ENCODE measurements around the gene FXYD4.
"Not testable (repeated sequence)": the region's sequence is repeated elsewhere in the genome, so short reads cannot be mapped to it uniquely, and the experiment has no call there.

The FXYD4 gene

DNA sequence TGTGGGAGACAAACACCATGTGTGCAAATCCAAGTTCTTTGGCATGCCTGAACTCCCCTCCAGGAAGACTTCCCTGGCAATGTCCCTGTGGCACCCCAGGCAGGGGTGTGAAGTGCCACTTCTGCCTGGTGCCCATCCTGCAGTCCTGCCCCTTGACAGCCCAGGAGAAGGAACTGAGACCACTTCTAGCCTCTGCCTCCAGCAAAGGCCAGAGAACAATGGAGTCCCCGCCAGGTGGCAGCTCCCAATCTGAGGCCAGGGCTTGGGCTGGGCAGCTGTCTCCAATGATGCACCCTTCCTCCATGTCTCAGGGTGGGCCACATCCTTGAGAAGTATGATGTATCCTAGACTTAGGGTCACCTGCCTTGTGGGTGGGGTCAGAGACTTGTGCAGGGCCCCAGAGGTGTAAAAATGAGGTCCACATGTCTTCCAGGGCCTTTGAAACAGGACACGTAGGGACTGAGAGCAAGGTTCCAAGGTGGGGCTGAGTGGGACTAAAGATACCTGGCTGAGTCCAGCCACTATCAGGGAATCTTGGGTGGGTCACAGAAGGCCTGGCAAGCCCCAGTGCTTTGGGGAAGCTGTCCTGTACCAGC is 5.5 kb downstream of the FXYD4 start:
- DNase-seq, result no peak

- DNase-seq, result no peak
These were observed 6.0 kb downstream of the FXYD4 start for GRCh38 chr10:43377424-43377883.

- DNase-seq, result no peak
These were observed 9.3 kb downstream of the FXYD4 start for GRCh38 chr10:43380610-43381222.

DNA sequence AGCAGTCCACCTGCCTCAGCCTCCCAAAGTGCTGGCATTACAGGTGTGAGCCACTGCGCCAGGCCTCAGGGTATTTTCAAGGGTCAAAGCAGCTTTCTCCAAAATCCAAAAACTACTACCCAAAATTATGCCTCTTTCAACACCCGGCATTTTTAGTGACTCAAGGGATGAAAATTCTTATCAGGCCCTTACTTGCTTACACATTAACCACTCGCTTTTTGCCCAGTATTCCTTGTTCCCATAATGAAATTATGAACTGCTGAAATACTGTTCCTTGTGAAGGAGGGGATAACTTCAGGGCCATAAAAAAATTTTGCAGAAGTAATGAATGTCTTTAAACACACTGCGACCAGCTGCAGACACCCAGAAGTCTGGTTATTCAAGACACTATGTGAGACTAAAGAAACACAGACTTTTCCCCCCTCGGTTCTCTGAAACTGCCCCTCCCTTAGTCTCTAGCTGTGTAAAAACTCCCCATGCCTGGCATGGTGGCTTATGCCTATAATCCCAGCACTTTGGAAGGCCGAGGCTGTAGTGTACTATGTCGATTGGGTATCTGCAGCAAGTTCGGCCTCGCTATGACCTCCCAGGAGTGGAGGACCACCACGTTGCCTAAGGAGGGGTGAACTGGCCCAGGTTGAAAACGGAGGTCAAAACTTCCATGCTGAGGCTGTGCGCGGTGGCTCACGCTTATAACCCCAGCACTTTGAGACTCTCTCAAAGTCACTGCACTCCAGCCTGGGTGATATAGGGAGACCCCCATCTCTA is 12.0 kb downstream of the FXYD4 start:
- DNase-seq, result no peak

GRCh38 chr10:43384252-43385221 is 13.1 kb downstream of the FXYD4 start:
- no peak for DNase-seq

DNA sequence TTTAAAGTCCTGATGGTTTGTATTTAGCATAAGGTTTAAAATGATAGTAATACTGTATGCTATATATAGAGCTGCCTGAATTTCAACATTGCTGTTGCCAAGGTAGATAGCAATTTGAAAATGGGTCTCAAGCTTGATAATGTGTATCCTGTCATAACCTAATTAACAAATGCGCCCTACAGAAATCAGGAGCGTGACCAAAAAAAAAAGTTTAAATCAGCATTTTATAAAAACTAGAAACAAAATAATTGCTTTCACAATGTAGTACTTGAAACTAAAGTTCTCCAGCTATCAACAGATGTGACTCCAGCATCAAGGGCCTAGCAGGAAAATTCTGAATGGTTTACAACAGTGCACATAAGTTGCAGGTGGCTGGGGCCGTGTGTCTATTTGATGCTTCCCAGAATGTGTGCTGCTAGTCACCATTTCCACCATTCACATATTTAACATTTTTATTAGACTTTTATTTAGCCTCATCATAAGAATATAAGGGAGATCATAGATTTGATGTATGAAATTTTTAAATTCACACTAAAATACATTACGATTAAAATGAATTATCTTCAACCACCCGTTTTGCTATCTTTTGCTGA is 14.1 kb downstream of the FXYD4 start:
- no peak for DNase-seq

DNA sequence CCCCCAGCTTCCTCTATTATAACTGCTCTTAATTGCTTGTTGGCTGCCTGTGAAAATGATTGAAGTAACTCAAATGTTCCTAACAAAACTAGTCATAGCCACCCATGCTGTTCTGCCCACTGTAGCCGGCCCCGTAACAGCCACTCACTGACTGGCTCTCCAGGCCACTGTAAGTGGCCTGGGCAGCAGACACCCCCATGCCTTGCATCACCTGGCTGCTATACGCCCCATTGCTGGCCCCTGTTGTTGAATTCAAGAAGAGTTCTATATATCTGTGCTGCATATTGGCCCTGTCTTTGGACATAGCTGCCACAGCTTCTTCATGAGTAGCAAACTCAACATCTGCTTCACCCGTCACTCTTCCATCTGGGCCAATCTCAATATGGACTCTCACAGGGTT is 15.1 kb downstream of the FXYD4 start:
- DNase-seq, result no peak

GRCh38 chr10:43386981-43387677 is 15.7 kb downstream of the FXYD4 start:
- DNase-seq, result no peak

DNA sequence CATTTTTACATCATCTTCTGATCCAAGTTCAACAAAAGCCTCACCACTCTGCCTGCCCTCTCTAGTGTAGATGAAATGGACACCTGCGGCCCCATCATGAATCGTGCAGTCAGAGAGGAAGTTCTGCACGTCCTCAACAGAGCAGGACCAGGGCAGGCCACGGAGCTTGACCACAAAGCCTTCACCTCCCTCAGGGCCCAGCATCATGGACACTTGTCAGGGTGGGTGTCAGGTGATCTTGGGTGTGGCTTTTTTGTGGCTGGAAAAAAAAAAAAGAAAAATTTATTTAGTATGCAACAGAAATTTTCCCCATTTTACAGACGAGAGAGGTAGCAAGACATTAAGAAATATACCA is 16.2 kb downstream of the FXYD4 start:
- DNase-seq, result no peak

- DNase-seq, result no peak
These were observed 18.4 kb downstream of the FXYD4 start for GRCh38 chr10:43389867-43390266.

GRCh38 chr10:43390333-43390732 is 18.9 kb downstream of the FXYD4 start:
- no peak for DNase-seq

DNA sequence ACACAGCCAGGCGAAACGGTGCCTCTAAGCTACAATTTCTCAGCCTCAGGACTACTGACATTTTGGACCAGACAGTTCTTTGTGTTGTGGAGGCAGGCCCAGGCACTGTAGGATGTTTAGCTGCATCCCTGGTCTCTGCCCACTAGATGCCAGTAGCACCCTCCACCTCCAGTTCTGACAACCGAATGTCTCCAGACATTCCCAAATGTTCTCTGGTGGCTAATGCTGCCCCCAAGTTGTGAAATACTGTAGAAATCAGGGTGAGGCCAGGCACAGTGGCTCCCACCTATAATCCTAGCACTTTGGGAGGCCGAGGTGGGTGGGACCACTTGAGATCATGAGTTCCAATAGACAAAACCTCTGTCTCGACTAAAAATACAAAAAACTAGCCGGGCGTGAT is 19.3 kb downstream of the FXYD4 start:
- DNase-seq, result no peak

DNA sequence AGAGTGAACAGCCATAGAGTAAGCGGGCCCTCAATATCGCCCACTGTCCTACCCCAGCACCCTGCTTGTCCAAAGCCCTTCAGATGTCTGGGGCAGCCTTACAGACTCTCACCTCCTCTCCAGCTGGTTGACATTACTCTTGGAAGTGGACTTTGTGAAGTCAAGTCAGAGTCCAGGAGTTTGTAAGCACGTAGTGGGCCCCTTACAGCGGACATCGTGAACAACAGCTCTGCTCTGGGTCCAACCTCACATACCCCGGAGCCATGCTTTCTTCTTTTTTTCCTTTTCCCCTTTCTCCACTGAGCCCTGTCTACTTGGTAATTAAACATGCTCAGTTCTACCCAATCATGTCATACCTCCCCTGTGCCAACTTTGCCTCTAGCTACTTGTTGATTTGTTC is 20.1 kb downstream of the FXYD4 start:
- DNase-seq, result no peak

DNA sequence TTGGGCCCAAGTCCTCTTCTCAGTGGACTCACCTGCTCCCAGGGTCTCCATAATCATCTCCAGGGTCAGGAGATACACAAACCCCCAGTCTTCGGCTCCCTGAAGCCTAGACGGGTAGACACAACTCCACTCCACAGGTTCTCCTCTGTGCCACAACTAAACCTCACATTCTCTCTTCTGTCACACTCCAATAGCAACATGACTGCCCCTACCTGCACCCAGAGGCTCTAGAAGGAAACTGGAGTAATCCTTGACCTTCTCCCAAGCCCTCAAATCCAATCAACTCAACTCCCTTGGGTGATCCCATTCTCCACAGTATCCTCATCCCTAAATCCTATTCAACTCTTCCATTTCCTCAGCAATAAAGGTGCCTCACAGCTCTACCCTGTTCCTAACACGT is 21.3 kb downstream of the FXYD4 start:
- DNase-seq, result no peak

DNA sequence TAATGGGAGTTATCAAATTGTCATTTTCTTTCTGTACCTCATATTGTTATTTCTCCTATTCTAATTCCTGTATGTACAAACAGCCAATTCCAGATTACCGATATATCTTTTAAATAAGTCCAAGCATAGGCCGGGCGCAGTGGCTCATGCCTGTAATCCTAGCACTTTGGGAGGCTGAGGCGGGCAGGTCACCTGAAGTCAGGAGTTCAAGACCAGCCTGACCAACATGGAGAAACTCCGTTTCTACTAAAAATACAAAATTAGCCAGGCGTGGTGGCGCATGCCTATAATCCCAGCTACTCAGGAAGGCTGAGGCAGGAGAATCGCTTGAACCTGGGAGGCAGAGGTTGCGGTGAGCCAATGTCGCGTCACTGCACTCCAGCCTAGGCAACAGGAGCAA is 21.8 kb downstream of the FXYD4 start:
- DNase-seq, result not testable (repeated sequence)

DNA sequence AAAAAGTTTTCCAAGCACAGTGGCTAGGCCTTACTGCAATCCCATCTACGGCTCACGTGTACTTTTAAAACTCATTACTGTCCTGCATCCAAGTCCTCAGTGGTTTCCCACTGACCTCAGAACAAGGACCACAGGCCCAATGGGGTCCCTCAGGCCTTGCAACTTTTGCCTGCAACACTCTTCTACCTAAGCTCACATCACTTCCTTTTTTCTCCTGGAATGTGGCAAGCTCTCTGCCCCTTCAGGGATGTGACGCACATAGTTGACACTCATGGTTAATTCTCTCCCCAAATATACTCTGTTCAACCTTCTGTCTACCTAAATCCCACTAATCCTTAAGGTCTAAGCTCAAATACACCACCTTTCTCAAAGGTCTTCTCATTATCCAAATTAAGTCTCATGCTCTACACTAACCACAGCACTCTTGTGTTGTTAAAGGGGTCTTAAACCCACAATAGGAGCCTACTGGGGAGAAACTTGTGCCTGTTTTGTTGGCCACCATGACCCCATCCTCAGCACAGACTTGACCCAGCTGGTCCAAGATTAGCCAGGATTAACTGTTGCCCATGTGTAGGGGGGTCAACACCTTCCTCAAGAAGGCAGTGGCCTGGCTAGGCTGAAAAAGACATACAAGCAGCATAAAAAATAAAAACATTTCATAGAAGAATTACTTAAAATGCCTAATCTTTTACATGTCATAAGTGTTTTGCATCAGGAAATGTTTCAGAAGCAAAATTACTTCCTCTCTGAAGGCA is 22.3 kb downstream of the FXYD4 start:
- no peak for DNase-seq

DNA sequence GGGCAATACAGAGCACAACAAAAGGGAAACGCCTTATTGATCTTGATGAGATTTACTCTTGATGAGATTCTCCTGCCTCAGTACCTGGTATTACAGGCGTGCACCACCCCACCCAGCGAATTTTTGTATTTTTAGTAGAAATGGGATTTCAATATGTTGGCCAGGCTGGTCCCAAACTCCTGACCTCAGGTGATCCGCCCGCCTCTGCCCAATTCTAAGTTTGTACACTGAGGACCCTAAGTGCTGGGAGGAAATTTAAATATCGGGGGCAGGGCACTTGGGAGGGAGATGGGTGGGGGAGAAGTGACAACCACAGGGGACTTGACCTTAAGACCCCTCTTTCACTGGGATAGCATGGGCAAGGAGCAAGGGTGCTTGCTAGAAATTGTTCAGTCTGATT is 23.4 kb downstream of the FXYD4 start:
- DNase-seq, result no peak

DNA sequence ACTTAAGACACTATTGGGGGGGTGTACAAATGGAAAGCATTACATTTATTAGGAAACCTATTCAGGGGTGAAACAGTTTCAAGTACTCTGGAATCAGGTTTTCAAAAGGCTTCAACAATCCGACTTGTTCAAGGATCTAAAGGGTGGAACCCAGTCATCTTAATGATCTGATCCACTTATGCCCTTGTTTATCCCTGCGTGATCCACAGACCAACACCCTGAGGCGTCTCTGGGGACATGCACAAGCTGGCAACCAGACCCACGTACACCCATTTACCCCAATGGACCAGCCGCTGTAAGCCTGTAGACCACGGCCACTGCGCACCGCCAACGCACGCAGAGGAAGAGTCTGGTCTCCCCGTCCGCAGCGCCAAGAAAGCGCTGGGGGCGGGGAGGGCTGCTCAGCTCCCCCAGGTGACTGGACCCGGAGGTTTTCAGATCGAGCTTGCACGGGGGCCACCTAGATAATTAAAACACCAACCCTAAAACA is 24.2 kb downstream of the FXYD4 start:
- no peak for DNase-seq

DNA sequence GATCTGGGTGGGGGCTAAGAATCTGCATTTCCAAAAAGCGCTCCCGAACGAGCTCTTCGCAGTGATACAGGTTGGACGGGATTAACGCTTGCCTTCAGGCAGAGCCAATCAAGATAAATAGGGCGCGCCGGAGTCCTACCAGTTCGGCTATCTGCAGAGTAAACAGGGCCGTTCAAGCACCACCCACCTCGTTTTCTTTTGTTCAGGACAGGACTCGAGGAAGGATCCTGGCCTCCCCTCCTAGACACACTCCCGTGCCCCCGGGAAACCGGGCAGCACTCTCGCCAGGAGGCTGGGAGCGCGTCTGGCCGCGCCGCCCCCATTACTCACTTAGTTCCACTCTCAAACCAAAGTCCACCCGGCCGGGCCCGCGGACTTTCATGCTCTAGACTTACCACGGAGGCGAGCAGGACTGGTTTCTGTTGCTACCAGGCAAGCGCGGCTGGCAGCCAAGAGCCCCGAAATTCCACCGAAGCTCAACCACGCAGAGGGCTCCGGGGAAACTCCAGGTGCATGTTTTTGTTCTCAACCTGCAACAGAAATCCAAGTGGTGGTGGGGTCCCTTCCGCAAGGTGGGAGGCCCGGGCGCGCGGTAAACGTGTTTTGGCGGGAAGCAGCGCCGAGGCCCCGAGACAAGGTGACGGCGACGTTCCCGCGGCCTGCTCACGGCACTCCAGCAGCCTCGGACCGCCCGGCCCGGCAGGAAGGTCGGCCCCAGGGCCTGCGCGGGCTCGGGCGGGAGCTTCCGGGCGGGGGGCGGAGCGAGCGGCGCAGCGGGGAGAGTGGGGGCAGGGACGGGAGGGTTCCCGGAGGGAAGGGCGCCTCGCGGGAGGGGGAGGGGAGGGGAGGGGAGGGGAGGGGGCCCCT is 24.9 kb downstream of the FXYD4 start:
- DNase-seq, result peak; percentile 52

Data from effector CD4-positive, alpha-beta T cell (primary cell).